ENCODE data around the gene NRG3.

DNA sequence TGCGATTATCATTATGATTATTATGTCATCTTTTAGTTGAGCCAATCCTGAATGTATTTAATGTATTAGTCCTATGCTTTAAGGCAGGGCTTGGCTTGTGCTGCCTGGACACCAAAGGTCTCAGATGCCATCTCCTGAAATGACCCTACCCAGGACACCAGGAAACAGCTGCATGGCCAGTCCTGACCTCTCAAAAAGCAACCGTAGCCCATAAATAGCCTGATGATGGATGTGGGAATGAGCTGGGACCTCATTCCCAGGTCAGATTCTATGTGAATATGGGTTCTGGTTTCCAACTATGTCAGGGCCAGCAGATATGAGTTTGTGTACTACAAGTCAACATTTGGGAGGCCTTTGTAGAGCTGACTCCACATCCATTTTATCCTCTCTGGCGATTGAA, 438.4 kb downstream of the NRG3 start:
- TF ChIP-seq OSR1 (CRISPR knock-in tag; IDR thresholded peaks at IDR 0.05) = no peak
- TF ChIP-seq, protein P1, sequence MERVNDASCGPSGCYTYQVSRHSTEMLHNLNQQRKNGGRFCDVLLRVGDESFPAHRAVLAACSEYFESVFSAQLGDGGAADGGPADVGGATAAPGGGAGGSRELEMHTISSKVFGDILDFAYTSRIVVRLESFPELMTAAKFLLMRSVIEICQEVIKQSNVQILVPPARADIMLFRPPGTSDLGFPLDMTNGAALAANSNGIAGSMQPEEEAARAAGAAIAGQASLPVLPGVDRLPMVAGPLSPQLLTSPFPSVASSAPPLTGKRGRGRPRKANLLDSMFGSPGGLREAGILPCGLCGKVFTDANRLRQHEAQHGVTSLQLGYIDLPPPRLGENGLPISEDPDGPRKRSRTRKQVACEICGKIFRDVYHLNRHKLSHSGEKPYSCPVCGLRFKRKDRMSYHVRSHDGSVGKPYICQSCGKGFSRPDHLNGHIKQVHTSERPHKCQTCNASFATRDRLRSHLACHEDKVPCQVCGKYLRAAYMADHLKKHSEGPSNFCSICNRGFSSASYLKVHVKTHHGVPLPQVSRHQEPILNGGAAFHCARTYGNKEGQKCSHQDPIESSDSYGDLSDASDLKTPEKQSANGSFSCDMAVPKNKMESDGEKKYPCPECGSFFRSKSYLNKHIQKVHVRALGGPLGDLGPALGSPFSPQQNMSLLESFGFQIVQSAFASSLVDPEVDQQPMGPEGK (CRISPR knock-in tag; IDR thresholded peaks at IDR 0.05; ENCODE audit: borderline replicate concordance) = no peak
